Cerebellar nuclear complex (tissue), 1 donor: Measurements from ENCODE around the gene SYT1.

Experiments used
- DNase-seq, 2 experiments: peaks; one replicate each; lab custom pipeline; 2025; lab: John Stamatoyannopoulos, UW

SYT1 gene

GRCh38 chr12:79439175-79439825 is 574.7 kb downstream of the SYT1 start:
- DNase-seq, result no peak

GRCh38 chr12:79441534-79441933 is 577.0 kb downstream of the SYT1 start:
- no peak for DNase-seq

- no peak for DNase-seq
Measured at GRCh38 chr12:79442396-79442795, 577.8 kb downstream of the SYT1 start.

- no peak for DNase-seq
Measured at GRCh38 chr12:79444089-79444488, 579.5 kb downstream of the SYT1 start.

- no peak for DNase-seq
Measured at GRCh38 chr12:79448816-79449215, 584.2 kb downstream of the SYT1 start.

- DNase-seq, result no peak
Measured at GRCh38 chr12:79451365-79451764, 586.8 kb downstream of the SYT1 start.

GRCh38 chr12:79451978-79452377 is 587.4 kb downstream of the SYT1 start:
- peak in 1 of 2 experiments; percentile 50 for DNase-seq

- DNase-seq, result no peak
Measured at GRCh38 chr12:79452906-79453305, 588.3 kb downstream of the SYT1 start.

- DNase-seq, result no peak
Measured at GRCh38 chr12:79453820-79454219, 589.2 kb downstream of the SYT1 start.

GRCh38 chr12:79454338-79454843 is 589.8 kb downstream of the SYT1 start:
- no peak for DNase-seq

GRCh38 chr12:79455286-79455685 is 590.7 kb downstream of the SYT1 start:
- no peak for DNase-seq

- DNase-seq, result no peak
Measured at GRCh38 chr12:79482323-79482722, 617.7 kb downstream of the SYT1 start.

- no peak for DNase-seq
Measured at GRCh38 chr12:79482921-79483320, 618.3 kb downstream of the SYT1 start.

GRCh38 chr12:79486154-79486553 is 621.6 kb downstream of the SYT1 start:
- DNase-seq, result no peak

GRCh38 chr12:79487386-79488110 is 623.0 kb downstream of the SYT1 start:
- DNase-seq, result no peak
